ENCODE results near the gene KCTD16.

DNA sequence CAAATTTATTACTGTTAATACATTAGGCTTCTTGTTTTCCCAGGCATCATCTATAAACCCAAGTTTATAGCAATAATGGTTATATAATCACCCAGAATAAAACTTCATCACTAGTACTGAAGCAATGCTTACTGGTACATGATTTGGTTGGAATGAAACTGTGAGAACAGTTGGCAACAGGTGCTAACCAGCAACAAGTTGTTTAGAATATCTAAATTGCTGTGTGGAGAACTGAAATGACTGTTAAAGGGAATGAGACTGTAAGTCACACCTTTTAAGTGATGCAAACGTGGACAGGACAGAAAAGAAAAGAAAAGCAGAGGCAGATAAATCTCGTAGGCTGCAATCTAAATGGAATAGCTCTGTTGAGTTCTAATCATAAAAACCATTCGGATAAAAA is 2.7 kb upstream of the KCTD16 start:
- TF ChIP-seq, protein P1, sequence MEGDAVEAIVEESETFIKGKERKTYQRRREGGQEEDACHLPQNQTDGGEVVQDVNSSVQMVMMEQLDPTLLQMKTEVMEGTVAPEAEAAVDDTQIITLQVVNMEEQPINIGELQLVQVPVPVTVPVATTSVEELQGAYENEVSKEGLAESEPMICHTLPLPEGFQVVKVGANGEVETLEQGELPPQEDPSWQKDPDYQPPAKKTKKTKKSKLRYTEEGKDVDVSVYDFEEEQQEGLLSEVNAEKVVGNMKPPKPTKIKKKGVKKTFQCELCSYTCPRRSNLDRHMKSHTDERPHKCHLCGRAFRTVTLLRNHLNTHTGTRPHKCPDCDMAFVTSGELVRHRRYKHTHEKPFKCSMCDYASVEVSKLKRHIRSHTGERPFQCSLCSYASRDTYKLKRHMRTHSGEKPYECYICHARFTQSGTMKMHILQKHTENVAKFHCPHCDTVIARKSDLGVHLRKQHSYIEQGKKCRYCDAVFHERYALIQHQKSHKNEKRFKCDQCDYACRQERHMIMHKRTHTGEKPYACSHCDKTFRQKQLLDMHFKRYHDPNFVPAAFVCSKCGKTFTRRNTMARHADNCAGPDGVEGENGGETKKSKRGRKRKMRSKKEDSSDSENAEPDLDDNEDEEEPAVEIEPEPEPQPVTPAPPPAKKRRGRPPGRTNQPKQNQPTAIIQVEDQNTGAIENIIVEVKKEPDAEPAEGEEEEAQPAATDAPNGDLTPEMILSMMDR (IDR thresholded peaks at IDR 0.05) = no peak
- no peak for TF ChIP-seq POLR2A (IDR thresholded peaks at IDR 0.05)

Measured in body of pancreas (tissue), 4 donors.